Vagina (tissue), 2 donors: ENCODE data around the gene APPL2.

ENCODE experiments used
- POLR2A ChIP-seq, 2 donors: fragments of 450-650 bp; IDR thresholded peaks; one replicate each; pipeline ENCODE4 v1.6.1; 2017; ENCODE audit warnings: antibody characterized with exemption in 2 of 2, mild to moderate bottlenecking in 2 of 2, moderate library complexity in 2 of 2
- TF ChIP-seq, protein P1 (sequence below), 3 experiments: fragments of 450-650 bp in 2 of 3; fragments of 200-600 bp in 1 of 3; sonication (generic) in 1 of 3; IDR thresholded peaks; one replicate each; pipeline ENCODE4 v1.5.1; 2017 to 2019; ENCODE audit warnings: antibody characterized with exemption in 3 of 3, mild to moderate bottlenecking in 2 of 3, moderate library complexity in 2 of 3

DNA sequence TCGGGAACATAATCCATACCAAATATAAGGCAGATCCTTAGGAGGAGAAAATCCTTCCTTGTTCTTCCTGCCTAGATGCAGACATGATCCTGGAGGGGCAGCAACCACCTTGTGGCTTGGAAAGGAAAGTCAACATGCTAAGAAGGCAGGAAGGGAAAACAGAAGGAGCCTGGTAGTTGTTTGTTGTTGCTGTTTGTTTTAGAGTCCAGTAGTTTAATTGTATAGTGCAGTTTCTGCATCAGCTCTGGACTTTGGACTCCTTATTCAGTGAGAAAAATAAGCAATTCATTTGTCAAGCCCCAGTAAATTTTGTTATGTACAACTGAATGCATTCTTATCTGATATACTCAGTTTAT is 45.7 kb upstream of the APPL2 start:
- TF ChIP-seq POLR2A (IDR thresholded peaks at IDR 0.05) = no peak
- TF ChIP-seq, protein P1, sequence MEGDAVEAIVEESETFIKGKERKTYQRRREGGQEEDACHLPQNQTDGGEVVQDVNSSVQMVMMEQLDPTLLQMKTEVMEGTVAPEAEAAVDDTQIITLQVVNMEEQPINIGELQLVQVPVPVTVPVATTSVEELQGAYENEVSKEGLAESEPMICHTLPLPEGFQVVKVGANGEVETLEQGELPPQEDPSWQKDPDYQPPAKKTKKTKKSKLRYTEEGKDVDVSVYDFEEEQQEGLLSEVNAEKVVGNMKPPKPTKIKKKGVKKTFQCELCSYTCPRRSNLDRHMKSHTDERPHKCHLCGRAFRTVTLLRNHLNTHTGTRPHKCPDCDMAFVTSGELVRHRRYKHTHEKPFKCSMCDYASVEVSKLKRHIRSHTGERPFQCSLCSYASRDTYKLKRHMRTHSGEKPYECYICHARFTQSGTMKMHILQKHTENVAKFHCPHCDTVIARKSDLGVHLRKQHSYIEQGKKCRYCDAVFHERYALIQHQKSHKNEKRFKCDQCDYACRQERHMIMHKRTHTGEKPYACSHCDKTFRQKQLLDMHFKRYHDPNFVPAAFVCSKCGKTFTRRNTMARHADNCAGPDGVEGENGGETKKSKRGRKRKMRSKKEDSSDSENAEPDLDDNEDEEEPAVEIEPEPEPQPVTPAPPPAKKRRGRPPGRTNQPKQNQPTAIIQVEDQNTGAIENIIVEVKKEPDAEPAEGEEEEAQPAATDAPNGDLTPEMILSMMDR (IDR thresholded peaks at IDR 0.05) = no peak
